Measurements from ENCODE around the gene MICB.

DNA sequence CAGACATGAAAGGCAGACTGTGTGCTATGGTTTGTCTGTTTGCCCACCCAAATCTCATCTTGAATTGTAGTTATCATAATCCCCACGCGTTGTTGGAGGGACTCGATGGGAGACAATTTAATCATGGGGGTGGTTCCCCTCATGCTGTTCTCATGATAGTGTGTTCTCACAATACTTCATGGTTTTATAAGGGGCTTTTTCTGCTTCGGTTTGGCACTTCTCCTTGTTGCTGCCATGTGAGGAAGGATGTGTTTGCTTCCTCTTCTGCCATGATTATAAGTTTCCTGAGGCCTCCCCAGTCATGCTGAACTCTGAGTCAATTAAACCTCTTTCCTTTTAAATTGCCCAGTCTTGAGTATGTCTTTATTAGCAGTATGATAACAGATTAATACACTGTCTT is 47.2 kb upstream of the MICB start:
- TF ChIP-seq, protein P1, sequence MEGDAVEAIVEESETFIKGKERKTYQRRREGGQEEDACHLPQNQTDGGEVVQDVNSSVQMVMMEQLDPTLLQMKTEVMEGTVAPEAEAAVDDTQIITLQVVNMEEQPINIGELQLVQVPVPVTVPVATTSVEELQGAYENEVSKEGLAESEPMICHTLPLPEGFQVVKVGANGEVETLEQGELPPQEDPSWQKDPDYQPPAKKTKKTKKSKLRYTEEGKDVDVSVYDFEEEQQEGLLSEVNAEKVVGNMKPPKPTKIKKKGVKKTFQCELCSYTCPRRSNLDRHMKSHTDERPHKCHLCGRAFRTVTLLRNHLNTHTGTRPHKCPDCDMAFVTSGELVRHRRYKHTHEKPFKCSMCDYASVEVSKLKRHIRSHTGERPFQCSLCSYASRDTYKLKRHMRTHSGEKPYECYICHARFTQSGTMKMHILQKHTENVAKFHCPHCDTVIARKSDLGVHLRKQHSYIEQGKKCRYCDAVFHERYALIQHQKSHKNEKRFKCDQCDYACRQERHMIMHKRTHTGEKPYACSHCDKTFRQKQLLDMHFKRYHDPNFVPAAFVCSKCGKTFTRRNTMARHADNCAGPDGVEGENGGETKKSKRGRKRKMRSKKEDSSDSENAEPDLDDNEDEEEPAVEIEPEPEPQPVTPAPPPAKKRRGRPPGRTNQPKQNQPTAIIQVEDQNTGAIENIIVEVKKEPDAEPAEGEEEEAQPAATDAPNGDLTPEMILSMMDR (optimal IDR thresholded peaks at IDR 0.05 in 1 of 3, IDR thresholded peaks at IDR 0.05 in 1 of 3, conservative IDR thresholded peaks at IDR 0.05 in 1 of 3; ENCODE audit: extremely low read depth in 1 of 3, insufficient read depth in 2 of 3, low read length in 3 of 3), result no peak
- no peak for TF ChIP-seq EZH2 (IDR thresholded peaks at IDR 0.05; ENCODE audit: low read length)

All from keratinocyte (primary cell).